Measurements from ENCODE around the gene CRB3.
A peak's percentile ranks its signal among the peaks of the same experiment; 100 is the strongest.

CRB3 gene

DNA sequence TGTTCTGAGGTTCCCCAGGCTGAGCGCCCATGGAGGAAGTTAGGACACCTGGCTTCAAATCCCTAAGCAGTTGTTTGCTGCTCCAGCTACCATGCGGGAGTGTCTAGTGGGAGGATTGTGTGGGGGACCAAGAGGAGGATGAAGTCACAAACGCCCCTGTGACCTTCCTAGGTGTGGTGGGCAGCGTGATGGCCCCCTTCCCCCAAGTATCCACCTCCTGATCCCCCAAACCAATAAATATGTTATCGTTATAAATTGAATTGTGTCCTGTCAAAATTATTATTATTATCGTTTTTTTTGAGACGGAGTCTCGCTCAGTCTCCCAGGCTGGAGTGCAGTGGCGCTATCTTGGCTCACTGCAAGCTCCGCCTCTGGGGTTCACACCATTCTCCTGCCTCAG, 30.4 kb upstream of the CRB3 start, which contains the start of gene SLC25A41:
TSS of gene SLC25A41 (minus strand) at position 101 of the 400 bp plus-strand sequence. CDS start at position 31, 70 bp downstream.
- DNase-seq, result no peak

GRCh38 chr19:6439743-6440142, 24.3 kb upstream of the CRB3 start:
- no peak for DNase-seq

DNA sequence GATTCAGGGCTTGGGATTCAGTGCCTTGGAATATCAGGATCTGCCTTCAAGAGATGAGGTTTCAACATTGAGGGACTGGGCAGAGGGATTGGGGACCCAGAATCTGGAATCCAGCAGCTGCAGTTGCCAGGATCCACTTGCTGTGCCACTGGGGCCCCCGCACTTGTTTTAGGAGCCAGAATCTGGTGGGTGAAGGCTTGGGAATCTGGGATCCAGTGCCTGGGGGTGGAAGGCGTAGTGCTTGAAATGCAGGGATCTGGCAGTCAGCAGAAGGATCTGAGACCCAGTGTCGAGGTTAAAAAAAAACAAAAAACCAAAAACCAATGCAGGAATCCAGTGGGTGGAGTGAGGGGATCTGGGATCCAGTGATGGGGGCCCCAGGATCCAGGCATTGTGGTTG, 23.2 kb upstream of the CRB3 start:
- DNase-seq, result no peak

DNA sequence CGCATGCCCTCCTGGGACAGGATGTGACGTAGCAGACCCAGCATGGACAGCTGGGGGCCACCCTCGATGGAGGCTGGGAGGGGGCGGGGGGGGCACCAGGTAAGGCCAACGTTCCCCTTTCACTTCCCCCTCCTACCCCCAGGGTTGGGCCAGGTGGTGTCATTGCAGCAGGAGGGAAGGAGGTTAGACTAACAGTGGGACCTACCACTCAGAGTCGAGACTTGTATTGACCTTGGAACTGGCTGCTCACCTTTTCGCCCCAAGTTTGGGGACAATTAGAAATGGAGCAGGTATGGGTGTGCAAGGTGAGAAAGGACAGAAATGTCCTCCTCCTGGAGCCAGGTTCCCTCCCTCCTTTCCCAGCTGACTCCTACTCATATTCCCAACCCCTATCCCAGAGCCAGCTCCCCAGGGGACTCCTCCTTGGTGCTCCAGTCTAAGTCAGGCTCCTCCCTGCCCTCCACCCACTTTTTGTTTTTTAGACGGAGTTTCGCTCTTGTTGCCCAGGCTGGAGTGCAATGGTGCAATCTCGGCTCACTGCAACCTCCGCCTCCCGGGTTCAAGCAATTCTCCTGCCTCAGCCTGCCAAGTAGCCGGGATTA, 21.9 kb upstream of the CRB3 start:
- DNase-seq, result no peak

DNA sequence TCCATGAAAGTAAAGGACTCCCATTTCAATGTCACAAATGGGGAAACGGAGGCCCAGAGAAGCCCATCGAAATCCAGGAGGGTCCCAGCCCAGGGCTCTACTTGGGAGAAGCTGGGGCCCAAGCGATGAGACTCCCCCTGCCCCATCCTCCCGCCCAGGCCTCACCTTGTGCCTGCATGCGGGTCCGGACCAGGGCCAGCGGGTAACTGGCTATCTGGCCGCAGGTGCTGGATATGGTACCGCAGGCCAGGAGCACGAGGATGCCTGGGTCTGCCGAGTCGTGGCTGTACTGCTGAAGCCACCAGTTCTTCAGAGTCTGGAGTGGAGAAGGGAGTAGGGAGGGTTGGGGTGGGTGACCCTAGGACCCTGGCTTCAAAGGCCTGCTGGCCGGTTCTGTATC, 20.1 kb upstream of the CRB3 start:
- DNase-seq, result no peak

DNA sequence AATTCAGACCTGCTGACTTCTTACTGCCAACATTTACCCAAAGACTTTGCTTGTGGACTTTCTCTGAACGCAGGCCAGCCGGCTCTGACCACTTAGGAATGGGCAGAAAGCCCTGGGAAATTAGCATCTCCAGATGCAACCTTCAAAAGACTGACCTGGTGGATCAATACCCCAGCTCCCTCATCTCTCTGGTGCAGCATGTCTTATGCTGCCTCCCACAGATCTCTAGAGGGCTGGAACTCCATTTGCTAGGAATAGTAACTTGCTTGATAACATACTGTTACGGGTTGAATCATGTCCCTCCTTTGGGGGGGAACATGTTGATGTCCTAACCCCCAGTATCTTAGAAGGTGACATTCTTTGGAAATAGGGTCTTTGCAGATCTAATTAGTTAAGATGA, 17.6 kb upstream of the CRB3 start:
- DNase-seq, result no peak

- no peak for DNase-seq
Measured at GRCh38 chr19:6448045-6448444, 16.0 kb upstream of the CRB3 start.

GRCh38 chr19:6450166-6450565, 13.9 kb upstream of the CRB3 start:
- DNase-seq, result no peak

DNA sequence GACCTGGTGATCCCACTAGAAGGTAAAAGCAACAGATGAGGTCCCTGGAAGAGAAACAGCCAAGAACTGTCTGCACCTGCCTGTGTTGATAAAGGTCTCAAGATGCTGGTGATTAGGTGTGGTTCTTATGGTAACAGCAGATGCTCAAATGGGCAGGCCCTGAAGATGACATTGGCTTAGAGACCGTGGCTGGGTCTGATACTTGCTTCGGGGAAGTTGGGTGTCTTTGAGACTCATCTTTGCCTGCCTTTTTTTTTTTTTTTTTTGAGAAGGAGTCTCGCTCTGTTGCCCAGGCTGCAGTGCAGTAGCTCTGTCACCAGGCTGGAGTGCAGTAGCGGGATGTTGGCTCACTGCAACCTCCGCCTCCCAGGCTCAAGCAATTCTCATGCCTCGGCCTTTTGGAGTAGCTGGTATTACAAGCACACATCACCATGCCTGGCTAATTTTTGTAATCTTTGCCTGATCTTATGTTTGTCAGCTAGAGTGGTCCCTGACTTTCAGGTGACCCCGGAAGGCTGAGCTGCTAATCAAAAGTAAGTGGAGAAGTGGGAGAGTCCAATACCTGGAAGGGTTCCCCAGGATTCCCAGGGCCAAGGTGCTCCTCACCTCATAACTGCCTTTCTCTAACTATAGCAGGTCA, 12.4 kb upstream of the CRB3 start:
- DNase-seq, result no peak

DNA sequence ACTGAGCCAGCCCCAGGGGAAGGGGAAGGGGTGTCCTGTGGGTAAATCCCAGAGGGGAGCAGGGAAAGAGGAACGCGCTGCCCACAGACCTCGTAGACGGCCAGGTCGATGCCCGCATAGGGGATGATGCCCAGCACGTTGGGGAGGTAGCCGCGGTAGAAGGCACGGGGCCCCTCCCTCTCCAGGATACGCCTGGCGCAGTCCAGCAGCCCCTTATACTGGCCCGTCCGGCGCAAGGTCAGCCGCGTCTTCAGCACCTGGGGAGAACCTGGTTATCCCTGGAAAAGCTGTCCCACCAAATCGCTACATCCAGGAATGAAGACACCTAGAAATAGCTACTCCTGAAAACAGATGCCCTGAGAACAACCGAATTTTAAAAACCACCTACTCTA, 11.9 kb upstream of the CRB3 start:
- DNase-seq, result no peak

- DNase-seq, result no peak
Measured at GRCh38 chr19:6452899-6453298, 11.2 kb upstream of the CRB3 start.

- DNase-seq, result no peak
Measured at GRCh38 chr19:6453951-6454565, 10.0 kb upstream of the CRB3 start.

DNA sequence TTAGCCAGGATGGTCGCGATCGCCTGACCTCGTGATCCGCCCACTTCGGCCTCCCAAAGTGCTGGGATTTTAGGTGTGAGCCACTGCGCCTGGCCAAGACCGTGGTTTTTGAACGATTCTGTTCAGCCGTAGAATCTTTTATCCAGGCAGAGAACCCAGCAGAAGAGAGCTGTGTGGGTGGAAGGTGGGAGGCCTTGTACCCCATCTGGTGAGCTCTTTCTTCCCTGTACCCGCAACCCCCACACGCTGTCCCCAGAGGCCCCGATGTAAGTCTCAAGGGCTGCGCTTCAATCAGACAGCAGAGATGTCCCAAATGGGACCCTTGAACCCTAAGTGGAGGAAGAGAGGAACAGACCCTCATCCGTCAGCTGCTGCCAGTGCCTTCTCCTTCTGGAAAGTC, 8.1 kb upstream of the CRB3 start:
- no peak for DNase-seq

- DNase-seq, result no peak
Measured at GRCh38 chr19:6457958-6458694, 5.9 kb upstream of the CRB3 start.

GRCh38 chr19:6458695-6459261, 5.3 kb upstream of the CRB3 start:
- DNase-seq, result no peak

GRCh38 chr19:6459262-6460098, 4.6 kb upstream of the CRB3 start, which contains the start of gene SLC25A23:
TSS of gene SLC25A23 (minus strand) at chr19:6459792. CDS start at chr19:6459628, 164 bp downstream.
- DNase-seq, result peak; percentile 81

GRCh38 chr19:6460099-6460884, 3.8 kb upstream of the CRB3 start:
- peak; percentile 98 for DNase-seq

DNA sequence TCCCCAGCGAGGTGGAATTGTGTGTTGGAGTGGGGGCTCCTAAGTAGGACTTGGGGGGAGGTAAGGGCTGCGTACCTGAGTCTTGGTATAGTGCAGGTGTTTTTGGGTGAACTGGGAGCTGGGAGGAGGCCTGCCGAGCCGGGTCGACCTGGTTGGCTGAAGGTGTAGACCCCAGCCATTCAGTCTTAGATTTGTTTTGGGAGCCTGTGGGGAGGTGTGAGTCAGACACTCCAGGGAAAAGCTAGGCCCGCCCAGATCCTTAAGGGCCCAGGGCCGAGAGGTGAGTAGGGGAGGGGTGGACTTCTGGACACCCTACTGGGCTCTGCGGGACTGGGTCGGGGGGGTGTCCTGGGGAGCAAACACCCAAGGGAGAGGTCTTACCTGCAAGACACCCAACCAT, 935 bp downstream of the CRB3 start:
- DNase-seq, result no peak

GRCh38 chr19:6465663-6466062, 1.6 kb downstream of the CRB3 start:
- DNase-seq, result no peak

GRCh38 chr19:6466526-6467248, 2.6 kb downstream of the CRB3 start:
- no peak for DNase-seq

DNA sequence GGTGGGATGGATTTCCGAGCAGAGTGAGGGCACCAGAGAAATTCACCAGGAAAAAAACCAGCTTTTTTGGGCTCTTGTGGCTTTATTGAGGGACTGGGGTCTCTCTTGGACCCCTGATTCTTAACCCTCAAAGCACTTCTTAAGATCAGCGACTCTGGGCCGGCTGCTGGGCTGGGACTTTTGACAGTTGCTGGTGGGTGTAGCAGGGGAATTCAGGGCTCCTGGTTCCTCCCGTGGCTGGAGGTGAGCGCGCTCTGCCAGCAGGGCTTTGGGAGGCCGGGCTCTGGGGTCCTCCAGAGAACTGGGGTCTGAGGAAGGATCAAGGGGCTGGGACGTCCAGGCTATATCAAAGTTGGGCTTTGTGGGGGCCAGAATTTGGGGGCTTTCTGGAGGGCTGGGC, 3.3 kb downstream of the CRB3 start:
- DNase-seq, result no peak

Data from NCI-H345 (cell line).